Smooth muscle cell (in vitro differentiated cells): ENCODE results near the gene ELFN1. TPM values are rescaled to one million over a fixed set of nuclear protein-coding genes. Genes with fewer than 3 reads are reported as not detected.

Experiments
- DNase-seq: peaks from one replicate; lab custom pipeline; 2025; ENCODE audit not compliant: unreplicated experiment; lab: John Stamatoyannopoulos, UW
- H2AFZ ChIP-seq: fragments of 200-600 bp; sonication (generic); 2 replicates; pipeline ENCODE4 v1.6.0; 2016; ENCODE audit warnings: antibody characterized with exemption, low read depth, mild to moderate bottlenecking
- H3F3A ChIP-seq: fragments of 200-600 bp; sonication (generic); 2 replicates; pipeline ENCODE4 v1.6.0; 2017; ENCODE audit warnings: antibody characterized with exemption, low read depth
- H3K27ac ChIP-seq: fragments of 200-600 bp; sonication (generic); 2 replicates; pipeline ENCODE4 v1.5.1; 2016; ENCODE audit warnings: low read depth, mild to moderate bottlenecking
- H3K27me3 ChIP-seq: fragments of 200-600 bp; sonication (generic); 2 replicates; pipeline ENCODE4 v1.6.1; 2016; ENCODE audit warnings: low read depth, mild to moderate bottlenecking
- H3K36me3 ChIP-seq: fragments of 200-600 bp; sonication (generic); 2 replicates; pipeline ENCODE4 v1.5.1; 2016; ENCODE audit warnings: low read depth
- H3K4me1 ChIP-seq: fragments of 200-600 bp; sonication (generic); 2 replicates; pipeline ENCODE4 v1.5.1; 2016; ENCODE audit warnings: low read depth
- H3K4me2 ChIP-seq: fragments of 200-600 bp; sonication (generic); 2 replicates; pipeline ENCODE4 v1.6.0; 2016; ENCODE audit warnings: mild to moderate bottlenecking
- H3K4me3 ChIP-seq: fragments of 200-600 bp; sonication (generic); 2 replicates; pipeline ENCODE4 v1.5.1; 2016; ENCODE audit warnings: mild to moderate bottlenecking
- H3K79me2 ChIP-seq: fragments of 200-600 bp; sonication (generic); 2 replicates; pipeline ENCODE4 v1.6.0; 2016; ENCODE audit warnings: low read depth, mild to moderate bottlenecking
- H3K9ac ChIP-seq: fragments of 200-600 bp; sonication (generic); 2 replicates; pipeline ENCODE4 v1.6.0; 2016; ENCODE audit warnings: low read depth
- H3K9me3 ChIP-seq: fragments of 200-600 bp; sonication (generic); replicated peaks from 2 replicates; pipeline ENCODE4 v1.5.1; 2016; ENCODE audit warnings: low read depth
- H4K20me1 ChIP-seq: fragments of 200-600 bp; sonication (generic); 2 replicates; pipeline ENCODE4 v1.6.0; 2016; ENCODE audit warnings: low read depth
- CTCF ChIP-seq: fragments of 200-600 bp; sonication (generic); IDR thresholded peaks from 2 replicates; pipeline ENCODE4 v1.5.1; 2017; ENCODE audit warnings: borderline replicate concordance, mild to moderate bottlenecking, antibody characterized with exemption; ENCODE audit not compliant: insufficient read depth, poor library complexity, severe bottlenecking
- WGBS: methylation state at CpG from one replicate; pipeline ENCODE4 v1.1.7; 2016; ENCODE audit warnings: low lambda C conversion rate; 5-methylcytosine and 5-hydroxymethylcytosine counted together
- polyA plus RNA-seq: library from polyadenylated mRNA; unstranded; fragments of >200 nt; fragmentation: Nextera tagmentation; extraction: Ambion mirVana; gene quantifications from 2 replicates; pipeline ENCODE4 v1.2.1, GENCODE V29; 2016
- total RNA-seq: library from RNA; depleted of rRNA; stranded (reverse); fragments of >200 nt; gene quantifications from 2 replicates; pipeline ENCODE4 v1.2.3, GENCODE V29; 2014

The ELFN1 gene
- total and polyA plus RNA-seq, 2 experiments from 2014 or later = 4.2 to 6.2 TPM

GRCh38 chr7:1669064-1669951, 769 bp upstream of the ELFN1 start:
- 5% methylated on average over 43 of the region's 68 CpGs for WGBS
- no peak for TF ChIP-seq CTCF
- H3K9me3 ChIP-seq = no peaks in the 10 kb centered on the region
- no peaks in the 10 kb centered on the region for H3K79me2 ChIP-seq
- peak overlapping the region; percentile 63 for H3K4me3 ChIP-seq
- no peaks in the 10 kb centered on the region for H3K36me3 ChIP-seq
- peak overlapping the region; percentile 7 for H2AFZ ChIP-seq
- peaks cover 8% of the 10 kb centered on the region for H3F3A ChIP-seq
- H4K20me1 ChIP-seq = peaks cover 31% of the 10 kb centered on the region
- no peak for DNase-seq
- H3K9ac ChIP-seq = no peak overlapping the region
- H3K4me2 ChIP-seq = peak overlapping the region; percentile 90
- no peak overlapping the region for H3K27ac ChIP-seq
- peaks cover 21% of the 10 kb centered on the region for H3K4me1 ChIP-seq
- H3K27me3 ChIP-seq = peaks cover 18% of the 10 kb centered on the region

GRCh38 chr7:1670894-1671593, 967 bp downstream of the ELFN1 start:
- Histone ChIP-seq H3K4me2 (peak overlapping the region; percentile 90), H4K20me1 (peaks cover 46% of the 10 kb centered on the region), H3K27ac (no peak overlapping the region), H3K4me1 (peaks cover 20% of the 10 kb centered on the region), H3K9ac (no peak overlapping the region), H3K4me3 (peak overlapping the region; percentile 63), H3K36me3 (no peaks in the 10 kb centered on the region), H3K79me2 (no peaks in the 10 kb centered on the region), H3F3A (peaks cover 8% of the 10 kb centered on the region), H2AFZ (no peak overlapping the region), H3K9me3 (no peaks in the 10 kb centered on the region), H3K27me3 (peaks cover 15% of the 10 kb centered on the region)
- DNase-seq = no peak
- no peak for TF ChIP-seq CTCF
- WGBS = 43% methylated on average over 23 of the region's 26 CpGs

- no peaks in the 10 kb centered on the region for H3K36me3 ChIP-seq
- H3F3A ChIP-seq = peaks cover 8% of the 10 kb centered on the region
- H4K20me1 ChIP-seq = peaks cover 52% of the 10 kb centered on the region
- H3K4me2 ChIP-seq = no peak overlapping the region
- 91% methylated on average over 13 of the region's 13 CpGs for WGBS
- no peak overlapping the region for H2AFZ ChIP-seq
- no peak overlapping the region for H3K4me3 ChIP-seq
- no peak for DNase-seq
- H3K27ac ChIP-seq = no peak overlapping the region
- no peak overlapping the region for H3K9ac ChIP-seq
- peaks cover 20% of the 10 kb centered on the region for H3K4me1 ChIP-seq
- no peaks in the 10 kb centered on the region for H3K9me3 ChIP-seq
- no peak for TF ChIP-seq CTCF
- peaks cover 15% of the 10 kb centered on the region for H3K27me3 ChIP-seq
- no peaks in the 10 kb centered on the region for H3K79me2 ChIP-seq
Observed at GRCh38 chr7:1671594-1672451, 1.7 kb downstream of the ELFN1 start.
